ENCODE results near the gene RUNX2.

The RUNX2 gene

DNA sequence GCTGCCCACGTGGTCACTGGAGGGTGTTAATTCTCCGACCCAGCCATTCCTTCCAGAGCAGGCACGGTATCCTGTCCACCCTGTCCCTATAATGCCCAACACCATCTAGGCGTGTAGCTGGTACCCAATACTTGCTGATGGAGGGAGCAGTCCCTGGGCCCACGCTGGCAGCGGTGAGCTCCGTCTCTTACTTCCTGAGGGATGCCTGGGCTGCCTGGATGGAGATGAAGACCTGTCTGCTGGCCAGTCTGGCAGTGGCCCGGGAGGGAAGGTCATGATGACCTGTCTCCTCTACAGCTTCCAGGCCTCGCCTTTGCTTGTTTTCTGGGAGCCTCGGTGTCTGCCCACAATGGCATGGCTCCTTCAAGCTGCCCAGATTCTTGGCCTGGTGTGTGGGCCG lies 347.5 kb downstream of the RUNX2 start:
- DNase-seq (ENCODE audit: low spot score) = no peak

DNA sequence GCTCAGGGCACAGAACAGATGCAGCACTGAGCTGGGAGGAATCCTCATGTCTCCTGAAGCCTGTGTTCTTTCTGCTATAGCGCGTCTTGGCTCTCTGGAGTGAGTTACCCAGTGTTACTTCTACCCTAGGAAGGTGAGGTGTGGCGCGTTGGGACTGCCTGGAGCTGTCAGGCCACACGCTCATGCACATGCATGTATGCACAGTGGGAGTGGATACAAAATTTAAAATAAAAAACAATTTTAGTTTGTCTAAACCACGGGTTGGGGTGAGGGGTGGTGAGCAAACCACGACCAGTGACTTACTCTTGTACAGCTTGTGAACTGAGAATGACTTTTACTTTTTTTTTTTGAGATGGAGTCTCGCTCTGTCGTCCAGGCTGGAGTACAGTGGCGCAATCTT lies 348.2 kb downstream of the RUNX2 start:
- no peak for DNase-seq (ENCODE audit: low spot score)

DNA sequence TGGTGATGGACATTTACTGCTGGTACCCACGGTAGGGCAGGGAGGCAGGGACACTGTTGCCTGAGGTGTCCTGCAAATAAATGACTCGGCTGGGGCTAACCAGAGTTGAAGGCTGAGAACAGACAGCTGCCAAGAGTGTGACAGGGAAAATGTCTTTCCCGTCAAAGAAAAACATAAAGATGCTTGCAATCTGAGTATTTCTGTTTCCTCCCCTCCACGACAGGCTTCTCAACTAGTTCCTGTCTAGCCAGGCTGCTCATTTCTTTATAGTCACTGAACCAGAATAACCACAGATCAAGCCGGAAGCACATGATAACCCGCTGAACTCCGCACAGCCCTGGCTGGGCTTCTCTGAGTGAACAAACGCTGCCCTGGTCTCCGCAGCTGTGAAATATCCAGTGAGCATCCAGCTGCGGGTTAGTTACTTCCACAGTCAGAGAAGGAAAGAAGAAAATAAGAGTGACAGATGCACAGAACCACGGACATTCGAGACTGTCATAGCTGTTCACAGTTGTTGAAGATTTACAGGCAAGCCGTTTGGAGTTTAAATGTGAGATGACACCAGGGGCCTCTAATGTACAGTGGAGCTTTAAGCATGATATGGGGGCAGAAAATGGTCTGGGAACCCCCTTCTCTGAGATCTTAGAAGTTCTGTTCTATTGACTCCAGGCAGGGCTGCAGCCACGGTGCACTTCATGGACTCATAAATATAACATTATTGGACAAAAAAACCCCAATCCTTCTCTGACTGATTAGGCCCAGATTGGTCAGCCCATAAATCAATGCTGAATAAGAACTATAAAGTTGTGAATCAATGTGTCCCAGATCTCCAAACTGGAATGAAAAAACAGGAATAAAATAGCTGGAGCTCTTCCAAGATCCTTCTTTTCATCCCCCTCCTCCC lies 349.5 kb downstream of the RUNX2 start:
- peak; percentile 76 for DNase-seq (ENCODE audit: low spot score)

DNA sequence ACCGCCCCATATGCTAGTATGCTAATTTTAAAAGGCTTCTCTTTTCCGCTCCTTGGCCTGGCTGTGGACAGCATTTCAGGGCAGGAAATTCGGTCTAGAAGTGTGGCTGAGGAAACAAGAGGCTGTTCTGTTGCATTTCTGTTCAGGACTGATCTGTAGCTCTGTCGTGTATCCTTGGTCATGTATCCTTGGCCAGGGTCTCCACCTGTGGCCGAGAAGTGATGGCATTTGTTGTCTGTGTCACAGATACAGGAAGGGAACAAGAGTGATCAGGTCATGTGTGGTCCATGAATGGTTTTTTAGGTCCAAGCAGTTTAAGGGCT lies 350.1 kb downstream of the RUNX2 start:
- no peak for DNase-seq (ENCODE audit: low spot score)

DNA sequence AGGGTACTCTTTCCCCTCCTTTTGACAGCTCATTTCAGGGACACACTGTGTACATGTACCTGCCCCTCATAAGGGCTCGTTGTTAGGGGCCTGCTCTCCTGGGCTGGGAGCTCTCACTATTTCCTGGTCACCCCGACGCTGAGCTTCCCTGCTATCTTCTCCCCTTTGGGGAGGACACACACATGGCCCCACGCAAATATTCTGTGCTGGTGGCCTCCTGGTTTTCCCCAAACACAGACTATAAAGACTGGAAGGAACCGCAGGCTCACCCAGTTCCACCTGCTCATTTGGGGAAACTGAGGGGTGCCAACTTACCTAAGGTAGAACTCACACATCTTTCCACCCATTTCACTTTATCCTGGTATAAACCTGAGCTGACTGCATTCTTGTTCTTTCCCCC lies 351.0 kb downstream of the RUNX2 start:
- DNase-seq (ENCODE audit: low spot score) = no peak

DNA sequence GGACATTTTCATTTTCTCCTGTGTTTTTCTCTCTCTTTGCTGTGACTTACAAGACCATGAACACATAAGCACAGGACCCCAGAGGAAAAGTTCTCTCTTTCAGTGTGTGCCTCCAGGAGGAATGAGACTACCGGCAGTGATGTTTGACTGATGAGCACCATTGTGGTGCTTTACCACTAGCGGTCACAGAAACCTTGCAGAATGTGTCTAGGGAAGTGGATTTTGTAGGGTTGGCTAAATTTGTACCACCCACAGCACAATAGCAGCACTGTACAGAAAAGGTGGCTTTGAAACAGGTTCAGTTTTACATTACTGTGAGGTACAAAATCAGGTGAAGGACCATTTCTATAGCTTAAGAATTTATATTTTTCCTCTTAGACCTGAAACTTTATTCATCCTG lies 351.5 kb downstream of the RUNX2 start:
- no peak for DNase-seq (ENCODE audit: low spot score)

DNA sequence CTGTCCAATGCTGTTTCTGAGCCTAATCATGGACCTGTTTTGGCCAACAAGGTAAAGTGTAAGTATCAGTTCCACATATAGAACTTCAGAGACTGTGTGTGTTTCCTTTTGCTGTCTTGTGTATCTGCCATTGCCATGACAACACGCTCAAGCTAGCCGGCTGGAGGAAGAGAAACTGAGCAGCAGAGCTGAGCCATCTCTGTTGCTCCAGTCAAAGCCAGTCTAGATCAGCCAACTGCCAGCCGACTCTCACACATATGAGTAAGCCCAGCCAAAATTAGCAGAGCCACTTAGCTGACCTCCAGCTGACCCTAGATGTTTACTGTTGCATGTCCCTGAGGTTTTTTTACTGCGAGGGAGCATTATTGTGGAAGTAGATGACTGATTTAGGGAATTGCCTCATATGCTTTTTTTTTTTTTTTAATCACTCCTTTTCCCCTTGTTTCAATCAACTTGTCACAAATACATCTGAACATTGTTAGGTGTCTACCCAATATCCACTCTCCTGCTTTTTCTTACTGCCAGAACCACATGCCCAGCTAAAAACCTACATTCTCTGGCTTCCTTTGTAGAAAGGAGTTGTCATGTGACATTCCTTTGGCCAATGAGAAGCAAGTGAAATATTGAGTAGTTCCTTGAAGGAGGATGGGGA lies 353.9 kb downstream of the RUNX2 start:
- peak; percentile 75 for DNase-seq (ENCODE audit: low spot score)

DNA sequence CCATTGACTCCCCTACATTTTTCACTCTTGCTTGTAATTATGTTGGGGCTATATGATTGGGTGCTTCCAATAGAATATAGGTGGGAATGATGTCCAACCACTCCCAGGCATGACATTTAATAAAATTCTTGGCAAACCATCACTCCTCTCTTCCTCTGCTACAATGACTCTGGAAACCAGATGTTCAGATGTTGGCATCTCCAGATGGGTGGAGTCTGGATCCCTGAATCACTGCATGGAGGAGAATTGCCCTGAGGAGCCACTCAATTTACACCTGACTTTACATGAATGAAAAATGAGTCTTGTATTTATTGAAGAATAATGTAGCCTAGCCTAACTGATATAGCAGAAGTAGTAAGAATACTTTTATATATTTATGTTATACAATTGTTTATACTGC lies 356.3 kb downstream of the RUNX2 start:
- no peak for DNase-seq (ENCODE audit: low spot score)

DNA sequence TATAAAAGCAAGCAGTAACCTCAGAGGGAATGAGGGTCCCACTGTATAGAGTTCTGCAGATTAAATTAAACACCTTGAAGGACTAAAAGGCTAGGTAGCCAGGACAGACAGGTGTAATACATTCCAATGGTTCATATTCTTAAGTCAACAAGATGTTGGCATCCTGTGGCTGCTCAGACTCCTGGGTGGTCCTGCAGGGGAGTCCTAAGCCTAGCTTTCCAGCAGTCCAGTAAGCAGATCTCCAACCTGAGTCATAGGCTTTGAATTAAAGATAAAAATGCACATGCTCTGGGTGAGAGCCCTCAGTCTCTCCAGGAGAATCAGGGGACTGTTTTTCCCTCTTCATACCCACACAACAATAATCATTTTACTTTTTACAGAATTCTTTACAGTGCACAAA lies 356.9 kb downstream of the RUNX2 start:
- no peak for DNase-seq (ENCODE audit: low spot score)

DNA sequence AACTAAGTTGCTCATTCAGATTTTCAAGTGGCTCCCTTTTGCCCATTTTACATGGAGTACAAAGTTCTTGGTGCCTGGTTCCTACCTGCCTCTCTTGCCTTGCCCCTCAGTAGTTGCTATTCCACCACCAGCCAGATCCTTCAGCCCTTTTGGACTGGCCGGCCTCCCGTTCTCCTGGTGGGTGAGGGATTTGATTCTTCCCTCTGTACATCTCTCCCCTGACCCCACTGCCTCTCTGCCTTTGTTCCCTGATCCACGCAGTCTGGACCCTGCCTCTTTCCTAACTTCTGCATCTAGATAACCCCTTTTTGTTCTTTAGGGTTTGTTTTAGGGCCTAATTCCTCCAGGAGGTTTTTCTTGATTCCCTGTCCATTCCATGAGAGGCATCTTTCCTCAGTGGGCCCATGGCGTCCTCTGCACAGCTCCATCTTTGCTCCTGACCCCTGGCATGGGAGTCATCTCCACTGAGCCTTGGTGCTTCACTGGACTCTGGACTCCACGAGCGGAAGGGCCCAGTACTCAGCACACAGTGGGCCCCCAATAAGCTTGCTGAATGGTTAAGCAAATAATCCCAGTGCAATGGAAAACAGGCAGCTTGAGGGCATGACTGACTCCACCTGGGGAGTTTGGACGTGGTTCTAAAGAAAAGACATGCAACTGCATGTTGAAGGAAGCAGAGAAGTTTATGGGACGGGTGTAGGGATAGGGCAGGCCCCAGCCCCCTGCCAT lies 358.9 kb downstream of the RUNX2 start:
- DNase-seq (ENCODE audit: low spot score) = no peak

DNA sequence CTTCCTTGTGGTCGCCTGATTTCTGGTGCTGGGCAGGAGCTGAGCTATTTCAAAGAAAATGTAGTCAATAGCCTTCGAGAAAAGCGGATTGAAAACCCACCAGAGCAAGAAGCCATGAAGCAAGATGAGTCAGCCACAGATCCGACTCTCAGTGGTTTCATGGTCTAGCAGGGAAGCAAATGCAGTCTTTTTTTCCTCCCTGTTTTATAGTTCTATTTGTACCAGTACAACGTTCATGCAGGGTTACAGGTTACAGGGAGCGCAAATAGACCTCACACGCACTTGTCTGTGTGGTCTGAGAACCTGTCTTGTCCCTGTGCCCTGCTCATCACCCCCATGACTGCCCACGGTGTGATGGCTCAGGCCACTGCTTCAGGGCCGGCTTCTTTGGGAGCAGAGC lies 359.4 kb downstream of the RUNX2 start:
- DNase-seq (ENCODE audit: low spot score) = no peak

DNA sequence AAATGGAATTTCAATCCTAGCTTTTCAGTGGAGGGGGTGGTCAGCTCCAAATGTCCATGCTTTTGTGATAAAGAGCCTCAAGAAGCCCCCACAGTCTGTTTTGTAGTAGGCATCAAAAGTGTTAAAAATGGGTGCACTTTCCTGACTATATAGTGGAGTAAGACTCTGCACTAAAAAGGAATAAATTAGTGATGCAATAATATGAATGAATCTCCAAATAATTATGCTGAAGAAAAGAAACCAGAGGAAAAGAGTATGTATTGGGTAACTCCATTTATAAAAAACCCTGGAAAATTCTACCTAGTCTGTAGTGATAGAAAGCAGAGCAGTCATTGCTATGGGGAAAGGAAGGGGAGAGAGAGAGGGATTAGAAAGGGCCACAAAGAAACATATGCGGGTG lies 360.1 kb downstream of the RUNX2 start:
- no peak for DNase-seq (ENCODE audit: low spot score)

DNA sequence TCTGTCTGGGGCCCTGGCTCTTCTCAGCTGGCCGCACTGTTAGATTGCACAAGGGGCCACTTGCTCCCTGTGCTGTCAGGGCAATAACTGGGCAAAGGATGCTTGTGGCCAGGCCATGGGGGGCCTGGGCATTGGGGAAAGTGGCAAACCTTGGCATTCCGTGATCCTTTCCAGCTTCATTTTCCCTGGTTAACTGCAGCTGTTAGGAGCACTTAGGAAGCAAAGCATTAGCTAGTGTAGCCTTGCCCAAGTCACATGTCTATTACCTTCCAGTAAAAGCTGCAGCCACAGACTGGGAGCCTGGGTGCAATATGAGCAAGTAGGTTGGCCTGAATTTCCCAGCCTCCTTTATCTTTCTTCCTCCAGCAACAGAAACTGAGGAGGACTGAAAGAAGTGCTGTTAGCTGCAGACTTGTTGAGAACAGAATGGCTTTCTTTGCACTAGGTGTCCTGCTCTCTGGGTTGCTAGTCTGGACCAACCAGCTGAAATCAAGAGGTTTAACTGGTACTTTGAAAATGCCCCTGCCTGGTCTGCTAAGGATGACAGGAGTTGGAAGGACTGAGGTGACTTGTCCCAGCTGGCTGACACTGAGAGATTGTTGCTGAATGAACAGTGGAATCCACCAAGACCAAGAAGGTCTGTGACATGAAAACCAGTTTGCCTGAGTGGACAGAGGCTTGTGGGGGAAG lies 361.9 kb downstream of the RUNX2 start:
- no peak for DNase-seq (ENCODE audit: low spot score)

DNA sequence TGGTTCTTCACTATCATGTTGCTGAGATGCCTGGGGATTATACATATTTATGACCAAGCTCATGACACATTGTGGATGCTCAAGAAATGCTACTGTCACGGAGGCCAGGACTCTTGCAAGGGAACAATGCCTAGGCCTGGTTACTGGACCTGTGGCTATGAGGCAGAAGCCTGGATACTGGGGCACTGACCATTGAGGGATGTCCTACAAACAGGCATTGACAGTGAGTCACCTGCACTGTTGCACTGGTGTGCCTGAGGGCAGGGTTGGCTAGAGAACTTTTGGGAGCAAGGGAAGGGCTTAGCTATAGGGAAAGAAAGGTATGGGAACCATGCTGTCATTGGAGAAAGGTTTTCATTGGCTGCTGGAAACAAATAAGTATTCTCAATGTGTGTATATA lies 362.7 kb downstream of the RUNX2 start:
- DNase-seq (ENCODE audit: low spot score) = no peak

DNA sequence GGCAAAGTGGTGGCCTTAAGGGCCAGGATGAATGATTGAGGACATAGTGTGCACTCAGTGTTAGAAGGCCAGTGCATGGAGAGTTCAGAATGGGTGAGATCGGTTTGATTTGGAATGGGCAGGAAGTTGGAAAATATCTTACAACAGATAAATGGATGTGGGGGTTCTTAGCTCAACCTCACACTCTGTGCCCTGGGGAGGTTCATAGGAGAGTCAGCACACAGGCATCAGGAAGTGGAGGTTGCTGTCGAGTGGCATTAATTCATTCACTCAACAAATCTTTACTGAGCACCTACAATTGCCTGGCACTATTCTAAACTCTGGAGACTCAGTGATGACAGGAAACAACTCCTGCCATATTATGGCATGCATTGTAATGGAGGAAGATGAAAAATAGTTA lies 363.3 kb downstream of the RUNX2 start:
- no peak for DNase-seq (ENCODE audit: low spot score)

DNA sequence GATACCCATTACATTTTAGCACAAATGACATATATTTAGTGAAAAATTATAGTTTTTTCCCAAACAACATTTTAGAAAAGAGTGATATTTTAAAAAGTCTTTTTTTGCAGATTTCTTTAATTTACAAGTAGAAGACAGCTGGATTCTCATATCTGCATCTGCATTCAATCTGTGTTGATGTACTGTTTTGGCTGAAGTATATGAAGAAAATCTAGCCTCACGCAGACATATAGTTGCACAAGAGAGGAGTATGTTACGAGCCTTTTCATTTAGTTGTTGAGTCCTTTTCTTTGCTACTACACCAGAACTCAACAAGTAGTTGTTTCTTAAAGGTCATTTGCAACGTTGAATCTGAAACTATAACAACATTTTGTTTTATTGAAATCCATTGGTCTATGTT lies 363.9 kb downstream of the RUNX2 start:
- DNase-seq (ENCODE audit: low spot score) = no peak

DNA sequence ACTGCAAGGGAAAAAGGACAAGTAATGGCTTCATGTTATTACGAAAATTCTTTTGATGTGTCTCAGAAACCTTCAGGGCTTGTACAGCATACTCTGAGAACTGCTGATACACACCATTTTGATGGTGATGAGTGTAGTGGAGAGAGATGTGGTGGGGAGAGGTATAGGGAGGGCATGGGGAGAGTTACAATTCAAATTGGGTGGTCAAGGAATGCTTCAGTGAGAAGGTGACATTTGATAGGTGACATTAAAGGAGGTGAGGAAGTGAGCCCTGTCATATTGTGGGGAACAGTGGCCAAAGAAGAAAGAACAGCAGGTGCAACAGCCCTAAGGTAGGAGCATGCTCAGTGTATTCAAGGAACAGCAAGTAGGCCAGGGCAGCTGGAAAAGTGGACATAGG lies 368.6 kb downstream of the RUNX2 start:
- DNase-seq (ENCODE audit: low spot score) = no peak

DNA sequence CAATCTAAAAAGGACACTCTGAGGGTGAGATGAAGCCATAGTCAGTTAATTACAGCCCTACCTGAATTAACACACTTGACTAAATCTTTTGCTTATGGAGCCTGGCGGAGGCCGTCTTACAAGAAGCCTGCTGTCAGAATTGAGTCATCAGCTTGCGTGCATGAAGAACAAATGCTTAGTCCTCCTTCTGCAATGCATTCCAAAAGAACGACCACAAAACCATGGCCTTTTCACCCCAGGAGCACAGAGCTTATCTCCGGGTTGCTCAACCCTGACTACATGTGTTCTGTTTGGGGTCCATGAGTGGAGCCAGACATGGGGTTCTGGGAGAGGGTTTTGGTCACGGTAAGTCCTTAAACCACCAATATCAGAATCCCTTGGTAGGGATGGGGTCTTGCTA lies 369.5 kb downstream of the RUNX2 start:
- no peak for DNase-seq (ENCODE audit: low spot score)

DNA sequence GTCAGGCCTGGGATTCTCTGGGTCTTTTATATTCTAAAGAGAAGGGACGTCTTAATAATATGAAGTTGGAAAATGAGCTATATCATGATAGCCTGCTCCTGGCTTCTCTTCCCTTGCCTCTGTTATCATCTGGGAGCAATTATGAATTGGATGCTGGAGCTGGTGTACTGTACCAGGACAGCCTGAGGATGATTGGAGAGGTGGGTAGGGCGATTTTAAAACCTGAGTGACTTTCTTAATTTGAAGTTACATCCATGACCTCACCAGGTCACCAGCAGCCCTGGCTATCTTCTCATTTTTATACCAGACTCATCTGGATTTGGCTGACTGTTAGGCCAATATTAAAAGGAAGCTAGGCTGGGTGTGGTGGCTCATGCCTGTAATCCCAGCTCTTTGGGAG lies 369.9 kb downstream of the RUNX2 start:
- no peak for DNase-seq (ENCODE audit: low spot score)

DNA sequence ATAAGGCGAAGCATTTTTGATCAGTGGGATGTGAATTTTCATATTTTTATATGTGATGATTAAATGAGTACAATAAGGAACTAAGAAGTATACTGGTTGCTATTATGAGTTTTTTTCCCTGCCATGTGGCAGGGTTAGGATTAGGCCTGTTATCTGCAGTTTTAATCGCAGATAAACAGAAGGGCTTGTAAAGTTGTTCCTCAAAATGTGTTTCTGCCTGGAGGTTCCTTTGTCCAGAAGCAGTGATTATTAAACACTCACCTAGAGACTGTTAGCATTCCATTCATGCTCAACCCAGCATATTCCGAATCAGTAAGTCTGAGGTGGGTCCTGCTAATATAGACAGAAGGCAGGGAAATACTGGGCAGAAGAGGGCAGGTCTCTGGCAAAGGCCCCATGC lies 371.5 kb downstream of the RUNX2 start:
- DNase-seq (ENCODE audit: low spot score) = no peak

DNA sequence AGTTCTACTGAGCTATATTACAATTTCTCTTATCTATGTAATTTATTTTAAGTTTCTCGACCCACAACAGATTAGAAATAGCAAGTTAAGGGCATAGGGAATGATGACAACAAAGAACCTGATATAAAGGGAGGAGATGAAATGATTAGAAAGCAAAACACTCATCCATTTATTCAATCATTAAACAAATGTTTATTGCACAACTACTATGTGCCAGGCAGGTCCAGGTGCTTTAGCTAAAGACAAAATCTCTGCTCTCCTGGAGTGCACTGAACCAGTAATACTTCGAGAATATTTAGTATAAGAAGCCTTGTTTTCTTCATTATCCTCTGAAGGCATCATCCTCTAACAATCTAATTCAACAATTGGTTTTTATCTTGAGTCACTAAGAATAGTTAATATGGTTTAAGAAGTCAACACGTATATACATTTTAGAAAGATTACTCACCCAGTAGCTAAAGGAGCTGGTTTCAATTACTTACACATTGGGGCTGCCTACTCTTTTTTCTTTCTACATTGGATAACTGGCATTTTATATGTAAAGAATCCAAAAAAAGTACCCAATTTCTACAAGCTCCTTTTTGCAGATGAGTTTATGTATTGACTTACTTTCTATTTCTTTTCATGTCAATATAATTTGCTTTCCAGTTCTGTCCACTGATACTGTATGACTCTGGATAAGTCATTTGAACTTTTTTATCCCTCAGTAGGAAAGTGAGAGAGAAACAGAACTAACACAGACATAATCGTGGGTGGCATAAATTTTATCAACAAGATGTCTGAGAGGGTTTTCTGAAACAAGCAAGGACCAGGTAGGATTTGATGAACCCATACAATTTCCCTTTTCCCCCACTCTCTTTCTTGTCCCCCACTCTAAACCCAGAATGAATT lies 375.0 kb downstream of the RUNX2 start:
- DNase-seq (ENCODE audit: low spot score) = no peak

Data from germinal center (tissue), 1 donor.